GM12878 (cell line): ENCODE results near the gene RFFL. TPM values are rescaled to one million over a fixed set of nuclear protein-coding genes. Genes with fewer than 3 reads are reported as not detected.

Experiments used
- ATAC-seq: fragments of 200-7000 bp; cut with Tn5 transposase; 3 replicates; pipeline ENCODE4 v1.9.1; 2020; ENCODE audit warnings: mild to moderate bottlenecking, moderate library complexity
- BruUV-seq: library from RNA; stranded (reverse); fragments of 400-500 nt; replicated peaks from 2 replicates; lab custom pipeline; 2021; lab: Mats Ljungman, UMichigan
- CTCF ChIA-PET: fragments of 300-600 bp; sonication (Branson Sonifier 250); formaldehyde crosslinking; extraction: SDS; loops from one replicate; lab custom pipeline; 2021; ENCODE audit warnings: inconsistent platforms; lab: Yijun Ruan, JAX
- POLR2A ChIA-PET: fragments of 350-600 bp; formaldehyde crosslinking; extraction: SDS; loops from one replicate; lab custom pipeline; 2021; ENCODE audit warnings: inconsistent platforms; lab: Charles Lee
- RAD21 ChIA-PET: fragments of 300-600 bp; sonication (Branson Sonifier 250); formaldehyde crosslinking; loops from one replicate; lab custom pipeline; 2023; ENCODE audit warnings: antibody characterized with exemption; ENCODE audit not compliant: unreplicated experiment; lab: Charles Lee
- SMC1A ChIA-PET: fragments of 300-600 bp; sonication (Branson Sonifier 250); formaldehyde crosslinking; loops from one replicate; lab custom pipeline; 2023; ENCODE audit not compliant: unreplicated experiment, uncharacterized antibody; lab: Charles Lee
- DNase-seq: peaks from one replicate; pipeline ENCODE4 v3.0.0-alpha.2; 2011; ENCODE audit warnings: low read depth, low spot score
- FAIRE-seq: peaks from 3 replicates; lab custom pipeline; 2011; peaks lifted over from hg19 to GRCh38; lab: Jason Lieb, UNC
- H2AFZ ChIP-seq: 2 replicates; pipeline ENCODE4 v1.6.0; 2011; ENCODE audit warnings: low read depth, low read length, control low read depth; ENCODE audit not compliant: control insufficient read depth
- H3K27ac ChIP-seq: 2 replicates; pipeline ENCODE4 v1.5.1; 2011; ENCODE audit warnings: control low read depth; ENCODE audit not compliant: control insufficient read depth, insufficient read depth
- H3K27me3 ChIP-seq, 2 experiments: replicated peaks in 1 of 2; 2 replicates each; pipeline versions ENCODE4 v1.6.0 to v1.6.1; 2011; ENCODE audit warnings: low read length in 1 of 2; ENCODE audit not compliant: control insufficient read depth in 2 of 2, insufficient read depth in 2 of 2
- H3K36me3 ChIP-seq, 2 experiments: 2 replicates each; pipeline ENCODE4 v1.5.1; 2011; ENCODE audit warnings: low read length in 1 of 2; ENCODE audit not compliant: control insufficient read depth in 2 of 2, insufficient read depth in 2 of 2
- H3K4me1 ChIP-seq: 2 replicates; pipeline ENCODE4 v1.6.1; 2011; ENCODE audit warnings: mild to moderate bottlenecking, low read length, moderate library complexity, mixed read lengths; ENCODE audit not compliant: control insufficient read depth, insufficient read depth
- H3K4me2 ChIP-seq: 2 replicates; pipeline ENCODE4 v1.6.0; 2011; ENCODE audit warnings: control low read depth; ENCODE audit not compliant: control insufficient read depth, insufficient read depth
- H3K4me3 ChIP-seq: fragments of 200-600 bp; sonication (generic); 2 replicates; pipeline ENCODE4 v1.5.1; 2016
- H3K79me2 ChIP-seq: 2 replicates; pipeline ENCODE4 v1.6.0; 2011; ENCODE audit warnings: low read length; ENCODE audit not compliant: control insufficient read depth, insufficient read depth
- H3K9ac ChIP-seq: 2 replicates; pipeline ENCODE4 v1.8.0; 2011; ENCODE audit warnings: low read length, control low read depth, mixed read lengths; ENCODE audit not compliant: control insufficient read depth, insufficient read depth
- H3K9me3 ChIP-seq: replicated peaks from 3 replicates; pipeline ENCODE4 v1.5.1; 2011; ENCODE audit warnings: mild to moderate bottlenecking, low read length; ENCODE audit not compliant: control insufficient read depth, insufficient read depth
- H4K20me1 ChIP-seq: 2 replicates; pipeline ENCODE4 v1.6.0; 2011; ENCODE audit not compliant: control insufficient read depth, insufficient read depth
- BHLHE40 ChIP-seq, 2 experiments: fragments of 450-650 bp in 1 of 2; IDR thresholded peaks; 2 replicates each; pipeline ENCODE4 v1.6.1; 2011 to 2017; ENCODE audit warnings: low read depth in 2 of 2, borderline replicate concordance in 1 of 2, improper control_type of control experiment in 1 of 2, low read length in 1 of 2, mild to moderate bottlenecking in 1 of 2
- ZNF274 ChIP-seq: IDR thresholded peaks from one replicate; pipeline ENCODE4 v1.8.0; 2011; ENCODE audit not compliant: insufficient read length, insufficient read depth
- WGBS: methylation state at CpG from one replicate; pipeline ENCODE4 v1.1.6; 2016; ENCODE audit warnings: low lambda C conversion rate; ENCODE audit not compliant: insufficient replicate concordance, insufficient coverage; ENCODE audit errors: missing lambda C conversion rate; 5-methylcytosine and 5-hydroxymethylcytosine counted together
- in situ Hi-C: fragments of 300-500 bp; cut with MboI; formaldehyde crosslinking; loops from 9 replicates; pipeline ENCODE4 v1.14.3; 2018; ENCODE audit warnings: mixed read lengths
- intact Hi-C: fragments of 100-400 bp; cut with micrococcal nuclease; formaldehyde crosslinking; loops from one replicate; pipeline ENCODE4 v1.14.2; 2022; ENCODE audit not compliant: unreplicated experiment
- polyA plus RNA-seq, 11 experiments: library from polyadenylated mRNA; depleted of rRNA in 4 of 11; unstranded in 6 of 11; stranded (reverse) in 5 of 11; fragments of >200 nt; fragmentation: Nextera tagmentation in 4 of 11; fragmentation: Illumina TruSeq in 1 of 11; extraction: Ambion mirVana in 4 of 11; extraction: Trizol in 1 of 11; gene quantifications; 1 replicate in 1 of 11; 2 replicates in 10 of 11; pipeline versions ENCODE4 v1.2.1 to v1.2.3, GENCODE V29; 2011 to 2016; ENCODE audit warnings: inconsistent platforms in 2 of 11, missing spikeins in 2 of 11, low read depth in 1 of 11
- total RNA-seq, 4 experiments: library from RNA; depleted of rRNA in 3 of 4; stranded (reverse); fragments of >200 nt in 3 of 4; fragmentation: Illumina TruSeq in 1 of 4; extraction: Trizol in 1 of 4; gene quantifications; 2 replicates each; pipeline versions ENCODE4 v1.2.1 to v1.2.3, GENCODE V29; 2013 to 2021
- TF ChIP-seq, protein P1 (sequence below): fragments of 450-650 bp; IDR thresholded peaks from 2 replicates; pipeline ENCODE4 v1.6.1; 2016; ENCODE audit warnings: mild to moderate bottlenecking

The RFFL gene
- total and polyA plus RNA-seq, 10 of the 15 experiments (the other 5 are each of a cell fraction or from before 2014, with no cell fraction given) = 4.7 to 56.1 (median 26.9) TPM

DNA sequence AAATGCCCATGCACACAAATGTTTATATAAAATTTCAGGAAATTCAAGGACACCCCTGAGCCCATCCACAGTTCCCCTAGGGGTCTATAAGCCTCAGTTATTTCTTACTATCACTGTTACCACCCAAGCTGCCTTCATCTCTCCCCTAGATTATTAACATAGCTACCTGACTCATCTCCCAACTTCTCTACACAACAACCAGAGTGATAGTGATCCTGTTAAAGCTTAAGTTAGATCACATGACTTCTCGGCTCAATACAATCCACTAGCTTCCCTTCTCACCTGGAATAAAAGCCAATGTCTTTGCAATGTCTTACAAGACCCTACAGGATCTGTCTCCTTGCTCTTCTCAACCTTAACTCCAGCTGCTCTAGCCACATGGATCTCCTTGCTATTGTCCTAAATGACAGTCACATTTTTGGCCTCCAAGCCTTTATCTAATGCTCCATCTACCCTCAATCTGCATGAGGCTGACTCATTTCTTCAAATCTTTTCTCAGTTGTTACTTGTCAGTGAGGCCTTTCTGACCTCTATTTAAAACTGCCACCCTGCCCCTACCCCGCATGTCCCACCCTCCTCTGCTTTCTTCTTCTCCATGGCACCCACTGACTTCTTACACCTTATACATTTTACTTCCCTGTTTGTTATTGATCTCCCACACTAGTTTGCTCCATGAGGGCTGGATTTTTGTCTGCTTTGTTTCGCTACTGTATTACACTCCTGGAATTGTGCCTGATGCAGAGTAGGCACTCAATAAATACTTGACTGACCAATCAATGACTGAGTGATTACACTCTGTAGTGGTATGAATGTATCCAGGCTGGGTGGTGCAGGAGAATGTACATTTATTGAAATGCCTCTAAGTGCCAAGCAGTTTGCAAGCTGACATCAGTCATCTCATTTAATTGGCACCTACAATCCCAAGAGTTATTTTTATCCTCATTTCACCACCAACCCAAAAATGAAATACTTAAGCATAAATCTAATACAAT, 88.4 kb downstream of the RFFL start:
- no peak overlapping the region for H3K27ac ChIP-seq
- H2AFZ ChIP-seq = no peak overlapping the region
- no peaks in the 10 kb centered on the region for H4K20me1 ChIP-seq
- no peak overlapping the region for H3K4me3 ChIP-seq
- H3K27me3 ChIP-seq = no peaks in the 10 kb centered on the region
- WGBS = 37% methylated on average over 3 of the region's 3 CpGs
- H3K4me2 ChIP-seq = no peak overlapping the region
- no peak for DNase-seq
- H3K4me1 ChIP-seq = peaks cover 6% of the 10 kb centered on the region
- FAIRE-seq = no peak
- no peaks in the 10 kb centered on the region for H3K9me3 ChIP-seq
- BruUV-seq = no TSS peak
- intact Hi-C loops (no loop called here), in situ Hi-C loops (no loop called here)
- H3K36me3 ChIP-seq = no peaks in the 10 kb centered on the region
- H3K79me2 ChIP-seq = no peaks in the 10 kb centered on the region; the same call in 1 of the 2 replicates
- RAD21 ChIA-PET = no interaction called here
- no peak for ATAC-seq
- TF ChIP-seq BHLHE40 (IDR thresholded peaks at IDR 0.05; ENCODE audit: borderline replicate concordance in 1 of 2, low read depth in 2 of 2, low read length in 1 of 2) (no peak), ZNF274 (no peak)
- TF ChIP-seq, protein P1, sequence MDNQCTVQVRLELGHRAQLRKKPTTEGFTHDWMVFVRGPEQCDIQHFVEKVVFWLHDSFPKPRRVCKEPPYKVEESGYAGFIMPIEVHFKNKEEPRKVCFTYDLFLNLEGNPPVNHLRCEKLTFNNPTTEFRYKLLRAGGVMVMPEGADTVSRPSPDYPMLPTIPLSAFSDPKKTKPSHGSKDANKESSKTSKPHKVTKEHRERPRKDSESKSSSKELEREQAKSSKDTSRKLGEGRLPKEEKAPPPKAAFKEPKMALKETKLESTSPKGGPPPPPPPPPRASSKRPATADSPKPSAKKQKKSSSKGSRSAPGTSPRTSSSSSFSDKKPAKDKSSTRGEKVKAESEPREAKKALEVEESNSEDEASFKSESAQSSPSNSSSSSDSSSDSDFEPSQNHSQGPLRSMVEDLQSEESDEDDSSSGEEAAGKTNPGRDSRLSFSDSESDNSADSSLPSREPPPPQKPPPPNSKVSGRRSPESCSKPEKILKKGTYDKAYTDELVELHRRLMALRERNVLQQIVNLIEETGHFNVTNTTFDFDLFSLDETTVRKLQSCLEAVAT = no peak
- no peak overlapping the region for H3K9ac ChIP-seq
- POLR2A ChIA-PET = interaction anchor here (1.4 to 1.8 kb wide), 2 partner anchors 11 kb away, joined by 3 to 5 read pairs; no protein-coding TSS in a partner anchor
- SMC1A ChIA-PET = interaction anchor here (1.1 kb wide), 1 partner anchor 11 kb away, joined by 4 read pairs; no protein-coding TSS in a partner anchor
- CTCF ChIA-PET = interaction anchor here (0.9 to 2.2 kb wide), 4 partner anchors 9 to 144 kb away, joined by 3 to 14 read pairs (median 4); partner anchors contain the start of gene RAD51D
